SW 1271 (cell line): ENCODE results near the gene JMJD1C.

Experiments used
- DNase-seq, 2 experiments: peaks; one replicate each; lab custom pipeline; 2025; lab: John Stamatoyannopoulos, UW

Gene JMJD1C

GRCh38 chr10:63437116-63437949 lies 28.4 kb downstream of the JMJD1C start:
- DNase-seq = no peak

DNA sequence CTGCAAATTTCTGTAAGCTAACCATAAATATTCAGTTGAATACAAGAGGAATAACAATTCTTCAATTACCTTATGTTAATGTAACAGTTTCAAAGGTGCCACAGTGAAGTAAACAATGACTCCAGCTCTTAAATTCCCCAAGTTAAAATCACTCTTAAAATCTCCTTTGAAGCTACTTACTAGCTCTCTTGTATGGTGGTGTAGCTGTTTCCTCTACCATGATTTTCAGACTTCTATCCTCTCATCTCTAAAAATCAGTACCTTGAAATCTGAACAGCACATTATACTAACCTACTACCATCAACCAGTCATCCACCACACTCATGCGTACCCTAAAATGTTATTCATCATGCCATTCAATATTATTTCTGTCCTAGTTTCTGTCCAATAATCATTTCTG lies 29.6 kb downstream of the JMJD1C start:
- DNase-seq = no peak

DNA sequence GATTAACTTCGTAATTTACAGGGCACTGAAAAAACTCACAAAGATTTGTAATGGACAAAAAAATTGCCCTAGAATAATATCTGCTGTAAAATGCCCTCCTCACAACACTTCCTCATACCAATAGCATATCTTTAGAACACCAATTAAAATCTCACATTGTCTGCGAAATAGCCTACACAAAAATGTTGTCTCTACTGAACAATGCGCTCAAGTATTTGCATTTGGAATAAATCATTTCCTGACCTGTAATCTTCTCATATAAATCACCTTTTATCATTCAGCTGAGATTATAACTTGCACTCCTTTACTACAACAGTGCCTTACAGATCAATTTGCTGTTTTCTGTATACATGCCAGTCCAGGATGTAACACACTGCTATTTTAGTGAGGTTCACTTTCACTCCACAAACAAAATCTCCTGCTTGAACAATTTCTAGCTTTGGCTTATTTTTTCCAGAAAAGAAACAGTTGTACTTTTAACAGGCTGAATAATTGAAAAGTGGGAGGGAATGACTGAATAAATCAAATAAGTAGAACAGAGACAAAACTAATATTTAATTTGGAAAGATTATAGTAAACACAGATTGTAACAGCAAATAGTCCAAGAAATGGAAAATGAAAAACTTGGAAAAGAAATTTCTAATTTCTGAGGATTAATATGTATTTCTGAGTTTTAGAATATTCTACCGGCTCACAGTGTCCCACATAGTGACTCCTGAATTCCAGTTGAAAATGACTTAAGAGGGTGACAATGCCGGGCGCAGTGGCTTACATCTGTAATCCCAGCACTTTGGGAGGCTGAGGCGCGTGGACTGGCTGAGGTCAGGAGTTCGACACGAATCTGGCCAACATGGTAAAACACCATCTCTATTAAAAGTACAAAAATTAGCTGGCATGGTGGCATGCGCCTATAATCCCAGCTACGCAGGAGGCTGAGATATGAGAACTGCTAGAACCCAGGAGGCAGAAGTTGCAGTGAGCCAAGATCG lies 30.6 kb downstream of the JMJD1C start:
- DNase-seq = no peak

DNA sequence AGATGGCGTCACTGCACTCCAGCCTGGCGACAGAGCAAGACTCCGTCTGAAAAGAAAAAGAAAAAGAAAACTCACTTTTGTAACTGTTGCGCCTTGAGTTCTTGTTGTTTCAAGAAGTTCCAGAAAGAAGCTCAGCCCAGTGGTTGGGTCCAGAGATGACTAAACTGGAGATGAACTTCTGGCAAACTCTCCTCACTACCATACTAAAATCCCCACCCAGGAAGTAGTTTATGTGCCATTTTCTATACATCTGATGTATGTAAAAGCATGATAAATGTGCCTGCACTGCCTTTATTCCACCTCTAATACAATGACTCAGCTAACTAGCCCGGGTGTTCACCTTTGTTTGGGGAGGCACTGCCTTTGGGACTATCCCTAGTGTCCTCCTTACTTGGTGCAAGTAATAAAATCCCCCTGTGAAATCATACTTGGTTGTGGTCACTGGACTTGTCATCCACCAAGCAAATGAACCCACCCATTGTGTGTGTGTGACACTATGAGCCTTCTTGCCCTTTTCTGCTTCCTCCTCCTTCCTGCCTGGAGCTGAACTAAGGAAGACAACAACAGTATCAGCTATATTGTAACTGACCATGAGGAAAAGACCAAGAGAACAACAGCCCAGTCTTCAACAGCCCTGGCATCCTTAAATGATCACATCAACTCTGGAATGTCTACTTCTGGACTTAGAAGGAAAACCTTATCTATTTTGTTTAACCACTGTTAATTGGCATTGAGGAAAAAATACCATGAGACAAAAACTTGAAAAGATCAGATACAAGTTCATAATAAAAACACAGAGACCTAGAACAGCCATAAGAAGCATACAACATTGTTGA lies 33.6 kb downstream of the JMJD1C start:
- no peak for DNase-seq

DNA sequence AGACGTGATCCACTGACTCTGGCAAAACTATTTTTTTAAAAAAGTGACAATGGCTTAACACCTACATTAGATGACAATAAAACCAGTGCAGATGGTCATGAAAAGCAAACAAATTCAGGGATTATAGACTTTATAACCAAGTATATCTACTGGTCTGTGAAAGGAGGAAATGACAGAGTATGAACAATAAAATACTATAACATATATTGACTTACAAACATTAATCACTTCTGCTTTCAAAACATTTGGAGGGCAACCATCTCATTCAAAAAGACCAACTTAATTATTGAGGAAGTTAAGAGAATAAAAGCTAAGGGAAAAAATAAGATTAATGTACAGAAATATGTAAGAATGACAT lies 34.8 kb downstream of the JMJD1C start:
- DNase-seq = no peak

DNA sequence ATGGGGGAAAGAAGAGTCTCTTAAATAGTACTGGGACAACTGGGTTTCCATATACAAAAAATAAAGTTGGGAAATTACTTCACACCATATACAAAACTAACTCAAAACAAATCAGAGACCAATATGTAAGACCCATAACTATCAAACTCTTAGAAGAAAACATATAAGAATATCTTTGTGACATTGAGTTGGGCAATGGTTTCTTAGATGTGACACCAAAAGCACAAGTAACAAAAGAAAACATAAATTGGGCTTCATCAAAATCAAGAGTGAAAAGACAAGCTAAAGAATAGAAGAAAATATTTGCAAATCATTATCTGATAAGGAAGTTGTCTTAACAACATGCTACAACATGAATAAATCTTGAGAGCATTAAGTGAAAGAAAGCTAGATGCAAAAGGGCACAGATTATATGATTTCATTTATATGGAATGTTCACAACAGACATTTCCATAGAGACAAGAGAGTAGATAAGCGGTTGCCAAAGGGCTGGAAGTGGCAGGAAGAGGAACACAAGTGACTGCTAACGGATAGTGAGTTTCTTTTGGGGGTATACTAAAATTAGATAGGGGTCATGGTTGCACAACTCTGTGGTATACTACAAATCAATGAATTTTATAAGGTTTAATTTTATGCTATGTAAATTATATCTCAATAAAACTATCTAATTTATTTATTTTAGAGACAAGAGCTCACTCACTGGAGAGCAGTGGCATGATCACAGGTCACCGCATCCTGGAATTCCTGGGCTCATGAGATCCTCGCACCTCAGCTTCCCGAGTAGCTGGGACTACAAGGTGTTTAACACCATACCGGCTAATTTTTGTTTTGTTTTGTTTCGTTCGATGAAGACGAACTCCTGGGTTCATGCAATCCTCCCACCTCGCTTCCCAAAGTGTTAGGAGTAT lies 35.4 kb downstream of the JMJD1C start:
- peak; percentile 34 to 83 for DNase-seq

DNA sequence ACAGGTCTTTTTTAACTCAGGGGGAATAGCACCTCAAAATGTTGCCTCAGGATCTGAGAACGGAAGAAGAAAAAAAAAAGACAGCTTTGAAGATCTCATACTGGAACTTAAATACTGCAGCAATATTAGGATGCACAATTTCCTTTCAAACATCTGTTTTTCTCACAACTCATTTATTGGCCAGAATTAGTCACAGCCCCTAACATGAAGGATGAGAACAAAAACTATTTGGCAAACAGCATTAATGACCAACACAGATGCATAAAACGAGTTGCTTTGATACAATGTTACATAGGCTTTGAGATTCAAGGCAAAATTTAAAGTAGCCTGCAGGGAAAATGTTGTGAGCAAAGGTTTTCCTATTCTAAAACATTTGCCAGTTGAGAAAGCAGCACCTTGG lies 36.5 kb downstream of the JMJD1C start:
- no peak for DNase-seq

GRCh38 chr10:63427013-63427412 lies 38.8 kb downstream of the JMJD1C start:
- DNase-seq = no peak

GRCh38 chr10:63425512-63425911 lies 40.3 kb downstream of the JMJD1C start:
- DNase-seq = no peak

GRCh38 chr10:63424576-63424975 lies 41.2 kb downstream of the JMJD1C start:
- DNase-seq = no peak

DNA sequence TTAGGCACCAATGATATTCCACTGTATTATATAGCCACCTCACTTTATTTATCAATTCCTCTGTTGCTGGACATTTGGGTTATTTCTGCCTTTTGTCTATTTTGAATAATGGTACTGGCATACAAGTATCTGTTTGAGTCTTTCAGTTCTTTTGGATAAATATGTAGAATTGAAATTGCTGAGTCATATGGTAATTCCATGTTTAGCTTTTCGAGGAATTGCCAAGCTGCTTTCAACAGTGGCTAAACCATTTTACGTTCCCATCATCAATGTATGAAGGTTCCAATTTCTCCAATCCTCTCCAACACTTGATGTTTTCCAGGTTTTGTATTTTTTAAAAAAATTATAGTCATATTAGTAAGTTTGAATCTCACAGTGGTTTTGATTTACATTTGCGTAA lies 42.3 kb downstream of the JMJD1C start:
- no peak for DNase-seq

GRCh38 chr10:63421591-63421990 lies 44.2 kb downstream of the JMJD1C start:
- no peak for DNase-seq

DNA sequence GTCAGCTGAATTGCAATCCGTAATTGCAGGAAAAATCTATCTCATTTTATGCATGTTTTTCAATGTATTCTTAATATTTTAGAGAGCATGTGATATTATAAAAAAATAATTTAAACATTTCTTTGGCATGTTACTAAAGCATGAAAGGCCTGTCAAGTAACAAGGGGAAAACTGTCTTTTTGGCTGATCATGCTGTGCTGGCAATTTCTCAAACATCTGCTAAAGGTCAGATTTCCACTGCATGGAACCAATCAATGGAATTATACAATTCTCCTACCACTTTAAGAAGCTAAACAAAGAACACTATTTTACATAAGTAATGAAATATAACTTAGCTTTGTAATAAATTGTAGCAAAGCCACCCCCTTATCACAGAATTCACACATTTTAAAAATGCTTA lies 49.4 kb downstream of the JMJD1C start:
- DNase-seq = no peak

GRCh38 chr10:63415640-63416244 lies 50.0 kb downstream of the JMJD1C start:
- DNase-seq = no peak

- DNase-seq = no peak
Measured at GRCh38 chr10:63414481-63415260, 51.1 kb downstream of the JMJD1C start.

DNA sequence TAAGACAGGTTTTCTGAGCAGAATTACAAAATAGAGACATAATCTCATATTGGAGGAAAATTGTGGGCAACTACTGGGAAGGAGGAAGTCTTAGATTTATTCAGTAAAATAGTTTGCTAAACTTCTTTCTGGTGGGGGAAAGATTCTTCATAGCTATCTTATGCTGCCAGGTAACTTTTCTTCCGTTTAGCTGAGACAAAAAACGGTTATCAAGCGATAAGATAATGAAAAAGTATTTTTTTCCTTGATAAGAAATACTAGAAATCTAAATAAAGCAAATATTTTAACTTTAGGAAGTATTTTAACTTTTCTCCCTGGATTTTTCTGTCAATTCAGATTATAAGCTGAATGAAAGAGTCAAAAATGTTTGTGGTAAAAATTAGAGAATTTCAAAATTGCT lies 52.3 kb downstream of the JMJD1C start:
- no peak for DNase-seq

DNA sequence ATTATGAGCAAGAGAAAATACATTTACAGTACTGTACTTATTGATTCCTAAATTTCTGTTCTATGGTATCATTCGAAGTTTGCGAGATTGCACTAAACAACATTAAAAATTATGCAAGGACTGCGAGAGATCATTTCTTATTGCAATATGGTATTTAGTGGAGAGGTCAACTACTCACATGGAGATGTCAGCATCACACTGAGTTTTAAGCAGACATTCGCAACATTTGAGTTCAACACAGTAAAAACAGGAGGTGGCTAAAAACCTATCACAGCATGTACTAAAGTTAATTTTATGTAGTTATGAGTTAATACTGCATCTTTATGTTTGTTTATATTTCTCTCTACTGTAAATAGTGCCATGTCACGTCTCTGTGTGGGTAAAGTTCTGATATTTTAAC lies 53.5 kb downstream of the JMJD1C start:
- DNase-seq = no peak

- DNase-seq = no peak
Measured at GRCh38 chr10:63410633-63411032, 55.1 kb downstream of the JMJD1C start.

- no peak for DNase-seq
Measured at GRCh38 chr10:63409465-63410027, 56.2 kb downstream of the JMJD1C start.
